HG02623 (cell line): ENCODE results near the gene SDHA.
"Not testable (repeated sequence)": the region's sequence is repeated elsewhere in the genome, so short reads cannot be mapped to it uniquely, and the experiment has no call there.

ENCODE experiments used
- ATAC-seq: cut with Tn5 transposase; IDR thresholded peaks from one replicate; pipeline ENCODE4 v1.9.1; 2021; ENCODE audit warnings: moderate library complexity; ENCODE audit not compliant: unreplicated experiment

SDHA gene

GRCh38 chr5:251975-252374, 33.9 kb downstream of the SDHA start:
- not testable (repeated sequence) for ATAC-seq

GRCh38 chr5:252546-252945, 34.4 kb downstream of the SDHA start:
- ATAC-seq = no peak

- not testable (repeated sequence) for ATAC-seq
Measured at GRCh38 chr5:254322-254721, 36.2 kb downstream of the SDHA start.

GRCh38 chr5:255116-255515, 37.0 kb downstream of the SDHA start:
- not testable (repeated sequence) for ATAC-seq

- ATAC-seq = not testable (repeated sequence)
Measured at GRCh38 chr5:256347-256746, 38.2 kb downstream of the SDHA start.

- ATAC-seq = no peak
Measured at GRCh38 chr5:257148-257547, 39.0 kb downstream of the SDHA start.

- ATAC-seq = not testable (repeated sequence)
Measured at GRCh38 chr5:263275-263974, 45.3 kb downstream of the SDHA start.

GRCh38 chr5:264338-264737, 46.2 kb downstream of the SDHA start:
- no peak for ATAC-seq

- not testable (repeated sequence) for ATAC-seq
Measured at GRCh38 chr5:266311-267026, 48.3 kb downstream of the SDHA start.

- no peak for ATAC-seq
Measured at GRCh38 chr5:267716-268115, 49.6 kb downstream of the SDHA start.

- ATAC-seq = no peak
Measured at GRCh38 chr5:270340-270739, 52.2 kb downstream of the SDHA start.

GRCh38 chr5:271828-272167, 53.7 kb downstream of the SDHA start:
- not testable (repeated sequence) for ATAC-seq

- ATAC-seq = not testable (repeated sequence)
Measured at GRCh38 chr5:273091-273490, 55.0 kb downstream of the SDHA start.

- ATAC-seq = not testable (repeated sequence)
Measured at GRCh38 chr5:273491-273890, 55.4 kb downstream of the SDHA start.

- not testable (repeated sequence) for ATAC-seq
Measured at GRCh38 chr5:274346-274745, 56.2 kb downstream of the SDHA start.

GRCh38 chr5:278646-279045, 60.5 kb downstream of the SDHA start:
- ATAC-seq = no peak

GRCh38 chr5:279051-279665, 61.0 kb downstream of the SDHA start:
- not testable (repeated sequence) for ATAC-seq

- no peak for ATAC-seq
Measured at GRCh38 chr5:285991-286557, 68.0 kb downstream of the SDHA start.

GRCh38 chr5:290200-290599, 72.1 kb downstream of the SDHA start:
- ATAC-seq = not testable (repeated sequence)

GRCh38 chr5:291345-291744, 73.2 kb downstream of the SDHA start:
- ATAC-seq = not testable (repeated sequence)

GRCh38 chr5:294788-295187, 76.7 kb downstream of the SDHA start:
- not testable (repeated sequence) for ATAC-seq

GRCh38 chr5:296207-296606, 78.1 kb downstream of the SDHA start:
- not testable (repeated sequence) for ATAC-seq
